T-cell (primary cell): Measurements from ENCODE around the gene ADGRF5. TPM values are rescaled to one million over a fixed set of nuclear protein-coding genes. Genes with fewer than 3 reads are reported as not detected.

Source experiments
- ATAC-seq, 4 experiments: fragments of 200-7000 bp in 3 of 4; fragments of 150-1000 bp in 1 of 4; cut with Tn5 transposase; replicated peaks in 1 of 4; 1 replicate in 3 of 4; 2 replicates in 1 of 4; pipeline ENCODE4 v1.10.0; 2021; ENCODE audit warnings: moderate library complexity in 3 of 4, mild to moderate bottlenecking in 2 of 4, moderate number of reproducible peaks in 1 of 4
- CTCF ChIA-PET, 2 donors: fragments of 300-600 bp; sonication (Branson Sonifier 250); formaldehyde crosslinking; loops; one replicate each; lab custom pipeline; 2022; ENCODE audit warnings: antibody characterized with exemption in 2 of 2; lab: Charles Lee
- POLR2A ChIA-PET, 2 donors: fragments of 300-600 bp; sonication (Branson Sonifier 250); formaldehyde crosslinking; loops; one replicate each; lab custom pipeline; 2022; ENCODE audit warnings: antibody characterized with exemption in 2 of 2; lab: Charles Lee
- DNase-seq, 35 experiments: peaks; one replicate each; pipeline versions ENCODE4 v3.0.0 to v3.0.0-alpha.2; 2013 to 2023
- H3K27ac ChIP-seq: one replicate; pipeline ENCODE4 v1.5.1; 2013; ENCODE audit warnings: low read length
- H3K27me3 ChIP-seq, 2 experiments: replicated peaks in 1 of 2; 1 replicate in 1 of 2; 2 replicates in 1 of 2; pipeline versions ENCODE4 v1.6.1 to v1.7.0; 2013; ENCODE audit warnings: low read length in 1 of 2, mixed read lengths in 1 of 2; ENCODE audit not compliant: control insufficient read depth in 2 of 2, insufficient read depth in 2 of 2; ENCODE audit errors: extremely low read depth in 1 of 2
- H3K36me3 ChIP-seq, 2 donors: 1 replicate in 1 of 2; 2 replicates in 1 of 2; pipeline versions ENCODE4 v1.6.1 to v1.7.0; 2013; ENCODE audit warnings: low read length in 1 of 2; ENCODE audit not compliant: control insufficient read depth in 2 of 2, insufficient read depth in 1 of 2; ENCODE audit errors: extremely low read depth in 1 of 2
- H3K4me1 ChIP-seq, 2 experiments: 1 replicate in 1 of 2; 2 replicates in 1 of 2; pipeline versions ENCODE4 v1.6.1 to v1.7.0; 2013; ENCODE audit warnings: low read length in 2 of 2, mixed read lengths in 1 of 2; ENCODE audit not compliant: insufficient read depth in 2 of 2, control insufficient read depth in 1 of 2; ENCODE audit errors: extremely low read depth in 1 of 2
- H3K4me3 ChIP-seq, 2 donors: 1 replicate in 1 of 2; 2 replicates in 1 of 2; pipeline versions ENCODE4 v1.5.1 to v1.7.0; 2013; ENCODE audit warnings: mild to moderate bottlenecking in 2 of 2, low read length in 1 of 2, moderate library complexity in 1 of 2; ENCODE audit not compliant: control insufficient read depth in 1 of 2; ENCODE audit errors: extremely low read depth in 1 of 2
- H3K9me3 ChIP-seq: 2 replicates; pipeline ENCODE4 v1.7.0; 2013
- H3K27ac Mint-ChIP-seq, 2 donors: one replicate each; pipeline ENCODE4 v1.8.0; 2020 to 2021; ENCODE audit warnings: mild to moderate bottlenecking in 2 of 2, mixed read lengths in 2 of 2
- H3K27me3 Mint-ChIP-seq, 2 donors: one replicate each; pipeline ENCODE4 v1.8.0; 2021 to 2022; ENCODE audit warnings: mixed read lengths in 2 of 2
- H3K36me3 Mint-ChIP-seq: one replicate; pipeline ENCODE4 v1.8.0; 2021; ENCODE audit warnings: mixed read lengths
- H3K4me1 Mint-ChIP-seq, 3 donors: one replicate each; pipeline ENCODE4 v1.8.0; 2020 to 2022; ENCODE audit warnings: mixed read lengths in 3 of 3, mild to moderate bottlenecking in 1 of 3
- H3K4me3 Mint-ChIP-seq, 3 donors: one replicate each; pipeline ENCODE4 v1.8.0; 2020 to 2022; ENCODE audit warnings: mild to moderate bottlenecking in 3 of 3, mixed read lengths in 3 of 3, moderate library complexity in 3 of 3
- H3K9me3 Mint-ChIP-seq, 3 donors: one replicate each; pipeline ENCODE4 v1.8.0; 2020 to 2022; ENCODE audit warnings: mixed read lengths in 3 of 3
- WGBS: methylation state at CpG from one replicate; pipeline ENCODE4 v1.1.5; 2013; ENCODE audit warnings: missing lambda C conversion rate; ENCODE audit not compliant: insufficient coverage; 5-methylcytosine and 5-hydroxymethylcytosine counted together
- total RNA-seq, 35 experiments: library from RNA in 6 of 35; stranded (reverse) in 6 of 35; fragments of 120-200 nt in 1 of 35; gene quantifications; one replicate each; pipeline versions ENCODE4 v1.2.1 to v1.2.4 and lab custom pipeline; 2013 to 2026

ADGRF5 gene
- total RNA-seq, 5 donors from 2014 or later (not counting 1 experiment from before 2014, with no cell fraction given): 0.07 to 0.32 (median 0.22) TPM; not detected in 2

GRCh38 chr6:46832816-46833215, 88.9 kb downstream of the ADGRF5 start:
- ATAC-seq: no peak
- peaks cover 3 to 11% of the 10 kb centered on the region in 2 donors for H3K27me3 Mint-ChIP-seq
- no peaks in the 10 kb centered on the region for H3K4me1 Mint-ChIP-seq
- no peak for DNase-seq
- H3K36me3 Mint-ChIP-seq: no peaks in the 10 kb centered on the region
- no peaks in the 10 kb centered on the region for H3K9me3 Mint-ChIP-seq
- Histone ChIP-seq H3K4me1 (no peaks in the 10 kb centered on the region), H3K4me3 (no peak overlapping the region), H3K9me3 (no peaks in the 10 kb centered on the region), H3K27me3 (peaks cover 0 to 2% of the 10 kb centered on the region in 2 experiments), H3K27ac (no peak overlapping the region), H3K36me3 (no peaks in the 10 kb centered on the region)
- WGBS: no CpG with 5 or more reads among the region's 3 CpGs
- ChIA-PET CTCF (no interaction called here), POLR2A (no interaction called here)
- H3K27ac Mint-ChIP-seq: no peak overlapping the region
- no peak overlapping the region for H3K4me3 Mint-ChIP-seq

GRCh38 chr6:46828939-46829338, 92.8 kb downstream of the ADGRF5 start:
- H3K4me1 ChIP-seq: no peaks in the 10 kb centered on the region
- ATAC-seq (no peak), DNase-seq (no peak)
- H3K9me3 ChIP-seq: no peaks in the 10 kb centered on the region
- Mint-ChIP-seq H3K27me3 (peaks cover 3 to 19% of the 10 kb centered on the region in 2 donors), H3K36me3 (no peaks in the 10 kb centered on the region), H3K27ac (no peak overlapping the region), H3K4me3 (no peak overlapping the region), H3K4me1 (no peaks in the 10 kb centered on the region), H3K9me3 (no peaks in the 10 kb centered on the region)
- POLR2A ChIA-PET: no interaction called here
- CTCF ChIA-PET: no interaction called here
- H3K27ac ChIP-seq: no peak overlapping the region
- no peak overlapping the region for H3K4me3 ChIP-seq
- 43% methylated on average over 1 of the region's 2 CpGs for WGBS
- H3K27me3 ChIP-seq: peaks cover 0 to 2% of the 10 kb centered on the region in 2 experiments
- no peaks in the 10 kb centered on the region for H3K36me3 ChIP-seq

- ATAC-seq (no peak), DNase-seq (no peak)
- Histone ChIP-seq H3K4me1 (no peaks in the 10 kb centered on the region), H3K9me3 (no peaks in the 10 kb centered on the region), H3K27me3 (no peaks in the 10 kb centered on the region), H3K36me3 (no peaks in the 10 kb centered on the region), H3K4me3 (no peak overlapping the region), H3K27ac (no peak overlapping the region)
- 88% methylated on average over 2 of the region's 4 CpGs for WGBS
- POLR2A ChIA-PET: interaction anchor here in 1 of 2 donors (0.6 kb wide), 1 partner anchor 13 kb away, joined by 4 read pairs; no protein-coding TSS in a partner anchor
- CTCF ChIA-PET: no interaction called here
- Mint-ChIP-seq H3K27ac (no peak overlapping the region), H3K36me3 (no peaks in the 10 kb centered on the region), H3K9me3 (no peaks in the 10 kb centered on the region), H3K4me1 (no peaks in the 10 kb centered on the region), H3K4me3 (no peak overlapping the region), H3K27me3 (peaks cover 5 to 16% of the 10 kb centered on the region in 2 donors)
Measured at GRCh38 chr6:46821458-46821881, 100.3 kb downstream of the ADGRF5 start.

GRCh38 chr6:46819561-46819960, 102.2 kb downstream of the ADGRF5 start:
- POLR2A ChIA-PET: no interaction called here
- no peak overlapping the region for H3K27ac Mint-ChIP-seq
- no peaks in the 10 kb centered on the region for H3K4me1 ChIP-seq
- no peak overlapping the region for H3K27ac ChIP-seq
- CTCF ChIA-PET: no interaction called here
- H3K4me1 Mint-ChIP-seq: no peaks in the 10 kb centered on the region
- ATAC-seq (no peak), DNase-seq (no peak)
- H3K9me3 Mint-ChIP-seq: no peaks in the 10 kb centered on the region
- H3K4me3 ChIP-seq: no peak overlapping the region
- no peaks in the 10 kb centered on the region for H3K9me3 ChIP-seq
- 76% methylated on average over 5 of the region's 7 CpGs for WGBS
- H3K36me3 Mint-ChIP-seq: no peaks in the 10 kb centered on the region
- peaks cover 13 to 20% of the 10 kb centered on the region in 2 donors for H3K27me3 Mint-ChIP-seq
- no peak overlapping the region for H3K4me3 Mint-ChIP-seq
- peaks cover 0 to 14% of the 10 kb centered on the region in 2 experiments for H3K27me3 ChIP-seq
- H3K36me3 ChIP-seq: no peaks in the 10 kb centered on the region

DNA sequence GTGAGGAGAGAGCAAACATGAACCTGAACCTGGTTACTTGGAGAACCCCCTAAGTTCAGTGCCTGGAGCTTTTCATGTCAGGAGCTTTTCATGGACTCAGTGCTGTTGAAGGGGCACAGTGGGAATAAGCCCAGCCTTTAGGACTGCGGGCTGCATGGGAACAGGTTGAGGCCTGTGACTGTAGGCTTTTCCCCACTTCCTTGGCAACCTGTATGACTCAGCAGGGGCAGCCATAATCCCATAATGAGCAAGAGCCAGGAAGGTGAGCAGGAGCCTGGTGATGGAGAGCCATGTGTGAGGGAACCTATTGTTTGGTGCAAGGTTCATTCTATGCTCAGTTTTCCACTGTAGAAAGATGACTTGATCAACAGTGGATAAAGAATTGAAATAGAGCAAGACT, 105.1 kb downstream of the ADGRF5 start:
- no CpG with 5 or more reads among the region's 1 CpG for WGBS
- H3K36me3 Mint-ChIP-seq: no peaks in the 10 kb centered on the region
- CTCF ChIA-PET: no interaction called here

GRCh38 chr6:46815130-46815529, 106.6 kb downstream of the ADGRF5 start:
- POLR2A ChIA-PET: no interaction called here
- no peaks in the 10 kb centered on the region for H3K4me1 ChIP-seq
- Mint-ChIP-seq H3K27me3 (peaks cover 27 to 29% of the 10 kb centered on the region in 2 donors), H3K27ac (no peak overlapping the region), H3K4me3 (no peak overlapping the region), H3K36me3 (no peaks in the 10 kb centered on the region), H3K4me1 (no peaks in the 10 kb centered on the region), H3K9me3 (peaks cover 0 to 10% (median 0%) of the 10 kb centered on the region in 3 donors)
- ATAC-seq (no peak), DNase-seq (no peak)
- CTCF ChIA-PET: no interaction called here
- H3K27ac ChIP-seq: no peak overlapping the region
- 48% methylated on average over 4 of the region's 4 CpGs for WGBS
- H3K36me3 ChIP-seq: no peaks in the 10 kb centered on the region
- no peaks in the 10 kb centered on the region for H3K9me3 ChIP-seq
- peaks cover 0 to 14% of the 10 kb centered on the region in 2 experiments for H3K27me3 ChIP-seq
- no peak overlapping the region for H3K4me3 ChIP-seq

More for the DNA sequence above, 105.1 kb downstream of the ADGRF5 start:
- H3K4me1 Mint-ChIP-seq: no peaks in the 10 kb centered on the region
- POLR2A ChIA-PET: no interaction called here
- peaks cover 0 to 14% of the 10 kb centered on the region in 2 experiments for H3K27me3 ChIP-seq
- no peaks in the 10 kb centered on the region for H3K9me3 Mint-ChIP-seq
- H3K36me3 ChIP-seq: no peaks in the 10 kb centered on the region
- H3K4me1 ChIP-seq: no peaks in the 10 kb centered on the region
- no peak overlapping the region for H3K4me3 Mint-ChIP-seq
- no peaks in the 10 kb centered on the region for H3K9me3 ChIP-seq
- H3K27me3 Mint-ChIP-seq: peaks cover 19 to 22% of the 10 kb centered on the region in 2 donors
- DNase-seq (no peak), ATAC-seq (no peak)
- H3K27ac ChIP-seq: no peak overlapping the region
- no peak overlapping the region for H3K4me3 ChIP-seq
- H3K27ac Mint-ChIP-seq: no peak overlapping the region

DNA sequence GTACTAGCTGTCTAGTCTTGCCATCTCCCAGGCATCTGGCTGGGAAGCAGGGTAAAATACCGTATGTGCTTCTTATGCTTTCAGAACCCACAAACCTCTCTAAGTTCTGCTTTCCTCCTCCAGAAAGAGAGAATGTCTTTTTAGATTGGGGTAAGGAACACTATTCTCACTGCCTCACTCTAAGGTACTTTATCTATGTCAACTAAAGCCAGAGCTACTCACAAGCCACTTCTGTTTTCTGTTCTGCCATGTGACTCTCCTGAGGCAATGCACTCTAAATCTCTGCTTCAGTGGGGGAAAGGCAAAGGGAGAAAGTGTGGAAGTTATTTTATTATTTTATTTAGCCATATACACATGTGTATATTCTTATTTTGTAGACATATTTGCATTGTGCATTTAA, 112.9 kb downstream of the ADGRF5 start:
- Mint-ChIP-seq H3K27ac (no peak overlapping the region), H3K9me3 (peaks cover 0 to 10% (median 0%) of the 10 kb centered on the region in 3 donors), H3K36me3 (no peaks in the 10 kb centered on the region), H3K4me1 (no peaks in the 10 kb centered on the region), H3K4me3 (no peak overlapping the region), H3K27me3 (peaks cover 32 to 37% of the 10 kb centered on the region in 2 donors)
- no peaks in the 10 kb centered on the region for H3K4me1 ChIP-seq
- no peaks in the 10 kb centered on the region for H3K27me3 ChIP-seq
- H3K4me3 ChIP-seq: no peak overlapping the region
- no CpG with 5 or more reads among the region's 1 CpG for WGBS
- no peaks in the 10 kb centered on the region for H3K36me3 ChIP-seq
- POLR2A ChIA-PET: no interaction called here
- H3K9me3 ChIP-seq: no peaks in the 10 kb centered on the region
- CTCF ChIA-PET: no interaction called here
- no peak overlapping the region for H3K27ac ChIP-seq
- no peak for ATAC-seq
- no peak for DNase-seq
